OCI-LY7 (cell line): ENCODE data around the gene HPGDS. TPM values are rescaled to one million over a fixed set of nuclear protein-coding genes. Genes with fewer than 3 reads are reported as not detected.
A peak's percentile ranks its signal among the peaks of the same experiment; 100 is the strongest.

ENCODE experiments used
- BruUV-seq: library from RNA; stranded (reverse); fragments of 400-500 nt; replicated peaks from 2 replicates; lab custom pipeline; 2021; lab: Mats Ljungman, UMichigan
- CTCF ChIA-PET: fragments of 300-600 bp; sonication (Branson Sonifier 250); formaldehyde crosslinking; loops from one replicate; lab custom pipeline; 2022; ENCODE audit warnings: antibody characterized with exemption; ENCODE audit not compliant: unreplicated experiment; lab: Charles Lee
- POLR2A ChIA-PET: fragments of 300-600 bp; sonication (Branson Sonifier 250); formaldehyde crosslinking; loops from one replicate; lab custom pipeline; 2022; ENCODE audit warnings: antibody characterized with exemption; lab: Charles Lee
- DNase-seq: peaks from one replicate; pipeline ENCODE4 v3.0.0-alpha.2; 2015; ENCODE audit warnings: low spot score
- H2AFZ ChIP-seq: fragments of 200-600 bp; sonication (generic), shearing (Covaris generic); 2 replicates; pipeline ENCODE4 v1.6.1; 2014; ENCODE audit warnings: mild to moderate bottlenecking, antibody characterized with exemption, low read length, moderate library complexity
- H3K27ac ChIP-seq: fragments of 200-600 bp; sonication (generic); 2 replicates; pipeline ENCODE4 v1.5.1; 2014; ENCODE audit warnings: mixed run types, low read depth, mild to moderate bottlenecking, moderate library complexity, low read length, inconsistent platforms; ENCODE audit not compliant: poor library complexity, severe bottlenecking
- H3K36me3 ChIP-seq: fragments of 200-600 bp; sonication (generic); 2 replicates; pipeline ENCODE4 v1.6.1; 2014; ENCODE audit warnings: mild to moderate bottlenecking, antibody characterized with exemption, low read length, moderate library complexity, mixed read lengths; ENCODE audit not compliant: insufficient read depth
- H3K4me1 ChIP-seq: fragments of 200-600 bp; sonication (generic); 2 replicates; pipeline ENCODE4 v1.5.1; 2014; ENCODE audit warnings: mild to moderate bottlenecking, low read length; ENCODE audit not compliant: insufficient read depth, poor library complexity, severe bottlenecking
- H3K4me2 ChIP-seq: fragments of 200-600 bp; sonication (generic); 2 replicates; pipeline ENCODE4 v1.6.1; 2014; ENCODE audit warnings: mild to moderate bottlenecking, low read length
- H3K4me3 ChIP-seq: fragments of 200-600 bp; sonication (generic); 2 replicates; pipeline ENCODE4 v1.5.1; 2014; ENCODE audit warnings: mild to moderate bottlenecking, low read depth, low read length; ENCODE audit not compliant: poor library complexity, severe bottlenecking
- H3K79me2 ChIP-seq: fragments of 200-600 bp; sonication (generic); 2 replicates; pipeline ENCODE4 v1.6.1; 2016; ENCODE audit warnings: low read depth, mild to moderate bottlenecking, low read length, moderate library complexity, mixed read lengths; ENCODE audit not compliant: insufficient read depth
- H3K9me2 ChIP-seq: fragments of 200-600 bp; sonication (generic); 2 replicates; pipeline ENCODE4 v1.6.1; 2016; ENCODE audit warnings: mild to moderate bottlenecking, low read length, mixed read lengths; ENCODE audit not compliant: insufficient read depth
- H3K9me3 ChIP-seq: fragments of 200-600 bp; sonication (generic); 2 replicates; pipeline ENCODE4 v1.6.1; 2014; ENCODE audit warnings: mild to moderate bottlenecking, mixed run types, low read length, mixed read lengths
- H4K20me1 ChIP-seq: fragments of 200-600 bp; sonication (generic); 2 replicates; pipeline ENCODE4 v1.6.1; 2014; ENCODE audit warnings: mild to moderate bottlenecking, antibody characterized with exemption, low read length, moderate library complexity, mixed read lengths; ENCODE audit not compliant: insufficient read depth
- EZH2phosphoT487 ChIP-seq: fragments of 200-600 bp; sonication (generic); IDR thresholded peaks from 2 replicates; pipeline ENCODE4 v1.6.1; 2018; ENCODE audit warnings: low read depth, borderline replicate concordance, mild to moderate bottlenecking, mixed run types, antibody characterized with exemption, low read length, moderate library complexity, mixed read lengths
- intact Hi-C: fragments of 100-400 bp; cut with micrococcal nuclease; formaldehyde crosslinking; loops from one replicate; pipeline ENCODE4 v1.10.0; 2022; ENCODE audit not compliant: unreplicated experiment
- total RNA-seq, 2 experiments: library from RNA; depleted of rRNA in 1 of 2; stranded (reverse); fragments of >200 nt in 1 of 2; shearing (Covaris generic) in 1 of 2; gene quantifications; 2 replicates each; pipeline ENCODE4 v1.2.3, GENCODE V29; 2014 to 2022
- TF ChIP-seq, protein P1 (sequence below): fragments of 200-600 bp; sonication (generic); conservative IDR thresholded peaks from 2 replicates; pipeline ENCODE4 v1.5.1; 2014; ENCODE audit warnings: mild to moderate bottlenecking, antibody characterized with exemption, low read length, moderate library complexity, mixed read lengths

Gene HPGDS
- total RNA-seq, 2 experiments from 2014 or later = not detected

DNA sequence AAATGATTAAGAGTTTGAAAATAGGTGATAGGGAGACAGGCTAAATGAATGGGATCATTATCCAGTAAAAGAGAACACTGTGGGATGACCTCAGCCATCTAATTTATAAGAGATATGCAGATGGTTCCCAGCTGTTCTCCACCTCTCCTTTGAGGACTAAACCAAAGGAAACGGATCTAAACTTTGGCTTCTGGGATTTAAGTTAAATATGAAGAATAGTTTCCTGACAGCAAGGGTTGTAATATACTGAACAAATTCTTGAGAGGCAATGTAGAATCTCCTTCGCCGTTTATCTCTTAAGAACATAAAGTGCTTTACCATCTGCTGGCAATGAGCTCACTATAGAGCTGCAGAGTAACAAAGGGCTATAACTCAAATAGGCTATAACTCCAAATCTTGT, 35.4 kb upstream of the HPGDS start:
- intact Hi-C loops = no loop called here

DNA sequence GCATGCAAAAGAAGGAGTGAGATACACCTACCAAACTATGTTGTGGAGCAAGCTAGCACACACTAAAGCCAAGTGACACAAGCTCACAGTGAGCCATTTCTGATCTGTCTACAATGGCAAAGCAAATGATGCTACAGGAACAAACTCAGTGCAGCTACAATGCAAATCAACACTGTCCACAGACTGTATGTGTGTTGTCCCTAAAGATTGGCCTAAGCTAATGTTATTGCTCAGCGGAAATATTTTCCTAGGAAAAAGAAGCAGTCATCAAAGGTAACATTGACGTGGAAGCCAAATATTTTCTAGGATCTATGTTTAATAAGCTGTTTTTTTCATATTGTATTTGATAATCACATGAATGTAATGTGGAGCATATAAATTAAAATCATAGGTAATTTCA, 34.7 kb upstream of the HPGDS start:
- intact Hi-C loops = no loop called here
- H2AFZ ChIP-seq = no peak overlapping the region
- H3K4me1 ChIP-seq = no peaks in the 10 kb centered on the region
- no peaks in the 10 kb centered on the region for H4K20me1 ChIP-seq
- H3K79me2 ChIP-seq = no peaks in the 10 kb centered on the region
- no TSS peak for BruUV-seq
- ChIA-PET CTCF (no interaction called here), POLR2A (interaction anchor here (0.6 to 0.7 kb wide), 3 partner anchors 285 to 1806 kb away, joined by 3 to 5 read pairs (median 4); no protein-coding TSS in a partner anchor)
- no peak overlapping the region for H3K4me3 ChIP-seq
- H3K27ac ChIP-seq = no peak overlapping the region
- no peaks in the 10 kb centered on the region for H3K9me2 ChIP-seq
- TF ChIP-seq, protein P1, sequence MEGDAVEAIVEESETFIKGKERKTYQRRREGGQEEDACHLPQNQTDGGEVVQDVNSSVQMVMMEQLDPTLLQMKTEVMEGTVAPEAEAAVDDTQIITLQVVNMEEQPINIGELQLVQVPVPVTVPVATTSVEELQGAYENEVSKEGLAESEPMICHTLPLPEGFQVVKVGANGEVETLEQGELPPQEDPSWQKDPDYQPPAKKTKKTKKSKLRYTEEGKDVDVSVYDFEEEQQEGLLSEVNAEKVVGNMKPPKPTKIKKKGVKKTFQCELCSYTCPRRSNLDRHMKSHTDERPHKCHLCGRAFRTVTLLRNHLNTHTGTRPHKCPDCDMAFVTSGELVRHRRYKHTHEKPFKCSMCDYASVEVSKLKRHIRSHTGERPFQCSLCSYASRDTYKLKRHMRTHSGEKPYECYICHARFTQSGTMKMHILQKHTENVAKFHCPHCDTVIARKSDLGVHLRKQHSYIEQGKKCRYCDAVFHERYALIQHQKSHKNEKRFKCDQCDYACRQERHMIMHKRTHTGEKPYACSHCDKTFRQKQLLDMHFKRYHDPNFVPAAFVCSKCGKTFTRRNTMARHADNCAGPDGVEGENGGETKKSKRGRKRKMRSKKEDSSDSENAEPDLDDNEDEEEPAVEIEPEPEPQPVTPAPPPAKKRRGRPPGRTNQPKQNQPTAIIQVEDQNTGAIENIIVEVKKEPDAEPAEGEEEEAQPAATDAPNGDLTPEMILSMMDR = no peak
- no peak for TF ChIP-seq EZH2phosphoT487
- no peak for DNase-seq
- no peaks in the 10 kb centered on the region for H3K9me3 ChIP-seq
- no peak overlapping the region for H3K4me2 ChIP-seq
- no peaks in the 10 kb centered on the region for H3K36me3 ChIP-seq

More for the DNA sequence above, 35.4 kb upstream of the HPGDS start:
- POLR2A ChIA-PET = no interaction called here
- CTCF ChIA-PET = no interaction called here
- Histone ChIP-seq H2AFZ (no peak overlapping the region), H3K79me2 (no peaks in the 10 kb centered on the region), H3K4me3 (no peak overlapping the region), H3K4me2 (no peak overlapping the region), H3K36me3 (no peaks in the 10 kb centered on the region), H3K9me2 (no peaks in the 10 kb centered on the region), H3K4me1 (no peaks in the 10 kb centered on the region), H3K27ac (no peak overlapping the region), H3K9me3 (no peaks in the 10 kb centered on the region), H4K20me1 (no peaks in the 10 kb centered on the region)
- no peak for DNase-seq
- no peak for TF ChIP-seq EZH2phosphoT487
- TF ChIP-seq, protein P1 = no peak
- no TSS peak for BruUV-seq

DNA sequence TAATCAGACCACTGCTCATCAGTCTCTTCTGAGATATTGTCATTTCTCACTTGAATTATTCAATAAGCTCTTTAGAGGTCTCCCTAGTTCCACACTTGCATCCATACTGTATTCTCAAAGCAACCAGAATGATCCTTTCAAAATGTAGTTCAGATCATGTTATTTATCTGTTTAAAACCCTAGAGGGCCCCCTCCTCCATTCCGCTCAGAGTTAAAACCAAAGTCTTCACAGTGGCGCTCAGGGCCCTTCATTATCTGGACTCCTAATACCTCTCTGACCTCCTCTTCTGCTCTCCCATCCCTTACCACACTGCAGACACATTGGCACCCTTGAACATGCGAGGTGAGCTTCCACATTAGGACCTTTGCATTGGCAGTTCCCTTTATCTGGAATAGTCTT, 32.7 kb upstream of the HPGDS start:
- H3K4me3 ChIP-seq = no peak overlapping the region
- H2AFZ ChIP-seq = no peak overlapping the region
- no peak for DNase-seq
- no peaks in the 10 kb centered on the region for H3K9me2 ChIP-seq
- H3K4me1 ChIP-seq = no peaks in the 10 kb centered on the region
- H3K9me3 ChIP-seq = no peaks in the 10 kb centered on the region
- no peaks in the 10 kb centered on the region for H4K20me1 ChIP-seq
- ChIA-PET CTCF (no interaction called here), POLR2A (no interaction called here)
- H3K36me3 ChIP-seq = no peaks in the 10 kb centered on the region
- no peak overlapping the region for H3K4me2 ChIP-seq
- H3K79me2 ChIP-seq = no peaks in the 10 kb centered on the region
- BruUV-seq = no TSS peak
- H3K27ac ChIP-seq = no peak overlapping the region
- intact Hi-C loops = no loop called here
- TF ChIP-seq, protein P1 = 0 out of 2 replicates have a peak, but pooled peaks have one; percentile 23
- TF ChIP-seq EZH2phosphoT487 = no peak
